Dedifferentiated amniotic fluid mesenchymal stem cell (primary cell): ENCODE data around the gene ATP1A2.

Experiments used
- DNase-seq: peaks from one replicate; pipeline ENCODE4 v3.0.0-alpha.2; 2016; ENCODE audit errors: extremely low spot score

ATP1A2 gene

DNA sequence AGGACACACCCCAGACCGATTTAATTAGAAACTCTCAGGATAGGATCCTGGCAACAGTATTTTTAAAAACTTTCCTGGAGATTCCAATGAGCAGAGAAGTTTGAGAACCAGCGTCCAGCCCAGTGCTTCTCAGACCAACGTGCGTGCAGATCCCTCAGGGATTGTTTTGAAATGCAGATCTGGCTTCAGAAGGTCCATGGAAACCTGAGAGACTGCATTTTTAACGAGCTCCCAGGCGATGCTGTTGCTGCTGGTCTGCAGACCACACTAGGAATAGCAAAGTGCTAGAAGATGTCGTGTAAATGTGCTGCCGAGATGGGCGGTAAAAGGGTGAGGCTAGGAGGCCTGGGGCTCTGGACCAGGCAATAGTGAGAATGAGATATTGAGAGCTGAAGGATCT lies 56.4 kb downstream of the ATP1A2 start:
- DNase-seq, result no peak

DNA sequence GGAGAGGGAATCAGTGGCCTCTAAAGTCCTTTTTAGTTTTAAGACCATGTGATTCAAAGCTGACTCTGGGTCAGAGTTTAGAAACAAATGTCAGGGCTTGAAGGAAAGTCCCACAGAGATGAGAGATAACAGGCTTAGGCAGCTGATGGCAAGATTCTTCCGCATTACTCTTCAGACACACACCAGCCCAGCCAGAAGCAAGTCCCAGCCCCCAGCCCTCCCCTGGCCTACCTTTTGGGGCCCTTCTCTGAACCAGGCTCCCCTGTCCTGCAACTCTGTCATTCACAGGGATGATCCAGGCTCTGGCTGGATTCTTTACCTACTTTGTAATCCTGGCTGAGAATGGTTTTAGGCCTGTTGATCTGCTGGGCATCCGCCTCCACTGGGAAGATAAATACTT lies 61.7 kb downstream of the ATP1A2 start:
- DNase-seq, result no peak

DNA sequence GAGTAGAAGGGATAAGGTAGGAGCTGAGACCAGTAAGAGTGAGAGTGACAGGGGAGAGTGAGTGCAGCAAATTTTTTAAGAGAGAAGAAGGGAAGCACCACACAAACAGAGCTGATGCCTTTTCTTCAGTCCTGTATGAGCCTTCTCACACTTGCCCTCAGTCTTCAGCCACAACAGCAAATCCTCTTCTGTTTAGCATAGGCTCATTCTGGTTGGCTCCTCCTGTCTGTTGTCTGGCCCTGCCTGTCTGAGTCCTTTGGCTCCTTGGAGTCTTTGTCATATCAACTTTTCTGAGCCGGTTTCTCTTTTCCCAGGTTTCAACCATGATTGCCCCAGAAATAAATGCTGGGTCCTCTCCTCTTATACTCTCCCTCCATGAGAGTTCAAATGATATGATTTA lies 62.1 kb downstream of the ATP1A2 start:
- no peak for DNase-seq

DNA sequence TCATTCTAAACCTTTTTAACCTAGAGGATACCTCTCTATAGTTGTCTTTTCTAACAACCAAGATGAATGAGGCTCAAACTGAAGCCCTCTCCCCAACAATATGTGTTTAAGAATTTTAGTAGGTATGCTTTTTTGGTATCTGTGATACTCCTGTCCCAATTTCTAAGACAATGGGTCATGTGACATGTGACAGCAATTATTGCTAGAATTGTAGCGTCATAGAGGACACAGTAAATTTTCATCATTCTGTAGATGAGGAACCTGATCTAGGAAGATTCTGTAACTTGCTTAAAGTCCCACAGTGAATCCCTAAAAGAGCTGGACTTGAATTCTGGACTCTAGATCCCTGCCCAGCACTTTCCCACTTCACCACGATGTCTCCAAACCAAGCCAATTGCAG lies 63.2 kb downstream of the ATP1A2 start:
- DNase-seq, result no peak

DNA sequence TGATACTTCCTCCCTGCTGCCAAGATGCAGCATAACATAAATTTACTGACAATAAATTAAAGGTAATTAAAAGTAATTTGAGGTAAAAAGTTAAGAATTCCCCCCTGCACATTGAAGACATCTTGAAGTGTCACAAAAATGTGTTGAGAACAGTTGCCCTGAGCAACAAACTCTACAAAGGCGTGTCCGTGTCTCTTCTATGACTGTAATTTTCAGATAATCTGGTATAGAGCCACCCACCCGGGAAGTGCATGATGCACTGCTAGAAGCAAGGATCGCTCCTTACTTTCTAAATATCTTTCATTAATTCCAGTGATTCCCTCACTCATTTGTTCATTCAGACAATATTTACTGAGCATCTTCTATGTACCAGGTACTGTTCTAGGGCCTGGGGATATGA lies 63.8 kb downstream of the ATP1A2 start:
- no peak for DNase-seq

DNA sequence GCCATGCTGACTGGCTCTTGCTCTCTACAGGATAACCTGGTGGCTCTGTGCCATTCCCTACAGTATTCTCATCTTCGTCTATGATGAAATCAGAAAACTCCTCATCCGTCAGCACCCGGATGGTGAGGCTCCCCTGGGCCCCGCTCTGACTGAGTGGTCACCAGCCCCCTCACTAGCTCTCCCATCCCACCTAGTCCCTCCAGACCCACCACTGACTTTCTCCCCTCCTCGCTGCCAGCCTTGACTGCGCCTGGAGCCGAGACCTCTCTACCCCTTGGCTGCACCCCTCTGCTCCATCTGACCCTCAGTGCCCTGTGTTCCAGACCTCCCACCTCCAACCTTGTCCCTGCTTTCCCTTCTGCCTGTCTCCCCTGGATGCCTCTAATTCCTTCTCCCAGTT lies 70.7 kb downstream of the ATP1A2 start:
- DNase-seq, result no peak

DNA sequence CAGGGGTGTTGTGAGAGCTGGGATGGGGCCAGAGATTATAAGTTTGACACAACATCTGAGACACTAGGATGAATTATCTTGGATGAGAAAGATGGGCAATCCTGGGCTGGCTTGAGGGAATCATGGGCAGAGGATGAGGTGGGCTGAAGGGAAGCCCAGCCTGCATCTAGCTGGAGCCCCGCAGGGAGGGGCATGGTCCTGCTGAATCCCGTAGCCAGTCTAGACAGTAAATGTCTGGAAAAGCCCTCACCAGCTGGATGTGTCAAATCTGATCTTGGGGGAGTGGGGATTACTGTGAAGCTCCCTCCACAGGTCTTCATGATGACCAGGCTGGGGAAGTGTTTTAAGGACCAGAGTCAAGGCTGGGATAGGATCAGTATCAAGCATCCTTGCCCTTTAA lies 71.2 kb downstream of the ATP1A2 start:
- DNase-seq, result no peak

DNA sequence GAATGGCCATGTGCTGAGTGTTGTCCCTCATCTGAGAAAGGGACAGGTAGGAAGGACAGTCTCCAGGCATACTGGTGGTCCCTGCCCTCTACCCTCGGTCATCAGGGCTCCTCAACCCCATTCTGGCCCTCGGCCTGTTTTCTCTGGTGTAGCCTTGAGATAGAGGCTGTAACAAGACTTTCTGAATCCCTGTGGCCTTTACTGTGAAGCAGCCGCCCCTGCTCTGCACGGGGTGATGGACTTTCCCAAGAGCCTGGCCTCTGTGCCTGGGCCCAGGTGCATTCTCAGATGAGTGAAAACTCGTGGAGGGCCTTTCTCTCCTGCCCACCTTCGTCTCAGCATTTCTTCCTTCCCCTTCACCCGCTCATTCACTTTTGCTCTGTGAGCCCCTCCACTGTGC lies 71.8 kb downstream of the ATP1A2 start:
- no peak for DNase-seq

DNA sequence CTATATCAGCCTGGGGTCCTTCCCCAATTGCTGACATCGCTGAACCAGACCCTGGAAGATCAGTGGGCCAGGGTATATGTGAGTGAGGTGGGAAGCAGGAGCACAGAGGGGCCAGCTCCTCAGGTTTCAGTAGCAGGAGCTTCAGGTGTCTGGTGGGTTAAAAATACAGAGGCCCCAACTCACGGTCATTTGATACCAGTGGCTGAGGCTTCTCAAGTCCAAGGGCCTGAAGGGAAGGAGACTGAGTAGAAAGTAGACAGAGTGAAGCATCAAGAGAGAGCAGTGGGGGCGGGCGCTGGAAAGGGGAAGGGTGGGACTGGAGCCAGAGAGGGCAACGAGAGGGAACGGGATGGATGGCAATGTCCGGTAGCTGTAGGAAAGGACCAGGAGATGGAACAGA lies 72.8 kb downstream of the ATP1A2 start:
- no peak for DNase-seq

DNA sequence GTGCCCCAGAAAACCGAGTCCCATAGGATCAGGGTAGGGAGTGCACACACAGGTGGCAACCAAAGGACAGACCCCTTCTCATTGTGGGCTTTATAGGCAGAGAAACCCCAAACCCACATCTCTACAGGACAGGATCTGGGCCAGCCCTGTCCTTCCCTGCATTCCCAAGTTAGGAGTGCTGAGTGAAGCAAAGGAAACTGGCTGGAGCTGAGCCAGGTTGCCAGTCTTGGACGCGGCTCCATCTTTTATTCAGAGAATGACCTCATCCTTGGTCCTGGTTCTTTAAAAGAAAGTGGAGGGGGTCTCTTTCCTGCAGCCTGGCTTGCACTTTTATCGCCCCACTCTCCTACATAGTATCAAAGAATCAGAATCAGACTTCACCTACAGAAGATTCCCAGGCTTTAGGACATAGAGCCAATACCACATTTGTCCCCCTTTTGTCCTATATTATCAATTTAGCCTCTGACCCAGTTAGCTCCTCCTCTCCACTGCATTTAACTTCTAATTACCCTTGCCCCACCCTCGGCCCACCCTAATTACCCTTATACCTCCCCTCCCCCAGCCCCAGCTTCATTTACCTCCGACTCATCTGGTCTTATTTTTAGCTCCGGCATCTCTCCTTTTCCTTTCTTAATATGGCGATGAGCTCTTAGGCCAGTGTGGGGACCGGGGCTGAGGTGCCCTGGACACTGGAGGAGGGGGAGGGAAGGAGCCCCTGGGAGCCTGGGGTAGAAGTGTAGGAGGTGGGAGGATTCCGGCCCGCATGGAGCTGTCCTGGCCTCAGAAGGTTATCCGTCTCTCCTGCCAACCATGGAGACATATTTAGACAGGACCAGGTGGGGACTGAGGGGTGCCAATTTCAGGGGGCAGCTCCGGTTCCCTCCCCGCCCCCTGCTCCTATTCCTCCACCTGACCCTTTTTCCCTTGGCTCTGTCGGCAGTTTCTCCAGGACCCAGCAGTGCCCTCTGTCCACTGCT lies 74.4 kb downstream of the ATP1A2 start, which contains the start of gene CASQ1:
TSS of gene CASQ1 (plus strand) at position 927 of the 977 bp plus-strand sequence. CDS start 177 bp downstream, outside the sequence.
- no peak for DNase-seq

DNA sequence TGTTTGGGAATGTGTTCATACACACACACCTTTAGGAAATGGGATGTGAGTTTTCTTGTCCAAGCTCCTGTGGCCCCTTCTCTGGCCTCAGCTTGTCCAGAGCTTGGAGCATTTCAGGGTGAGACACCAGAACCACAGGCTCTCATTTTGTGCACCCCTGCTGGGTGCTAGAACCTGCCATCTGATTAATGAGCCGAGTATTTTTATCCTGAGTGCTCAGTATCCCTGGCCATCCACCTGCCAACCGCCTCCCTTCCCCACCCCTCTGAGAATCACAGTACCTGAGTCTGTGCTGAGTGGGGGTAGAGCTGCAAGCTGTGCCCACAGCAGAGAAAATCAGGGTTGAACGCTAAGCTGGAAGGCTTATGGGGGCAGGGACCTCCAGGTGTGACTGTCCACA lies 76.2 kb downstream of the ATP1A2 start:
- no peak for DNase-seq

DNA sequence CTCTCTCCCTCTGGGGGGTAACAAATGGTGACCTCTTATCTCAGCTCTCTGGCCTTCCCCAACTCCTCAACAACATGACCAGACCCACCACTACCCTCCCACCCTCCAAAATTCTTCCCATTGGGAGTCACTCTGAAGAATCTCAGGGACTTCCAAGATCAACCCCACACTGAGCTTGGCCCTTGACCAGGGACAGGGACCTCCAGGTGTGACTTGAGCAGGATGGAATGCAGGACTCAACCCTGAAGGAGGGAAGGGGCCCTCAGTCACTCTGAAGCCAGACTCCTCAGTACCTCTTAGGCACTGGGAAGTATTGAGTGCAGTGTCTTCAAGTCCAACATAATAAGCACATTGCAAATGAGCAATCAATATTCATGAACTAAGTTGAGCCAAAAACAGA lies 76.7 kb downstream of the ATP1A2 start:
- no peak for DNase-seq
